Activated CD4-positive, alpha-beta T cell treated with anti-CD3 and anti-CD28 coated beads for 36 hours (primary cell): Measurements from ENCODE around the gene CAMTA1. TPM values are rescaled to one million over a fixed set of nuclear protein-coding genes. Genes with fewer than 3 reads are reported as not detected.
"Not testable (repeated sequence)": the region's sequence is repeated elsewhere in the genome, so short reads cannot be mapped to it uniquely, and the experiment has no call there.

Experiments used
- ATAC-seq: fragments of 200-7000 bp; cut with Tn5 transposase; one replicate; pipeline ENCODE4 v1.10.0; 2021; ENCODE audit warnings: mild to moderate bottlenecking, moderate library complexity
- CTCF ChIA-PET: fragments of 350-600 bp; sonication (Branson Sonifier 250); formaldehyde crosslinking; loops from one replicate; lab custom pipeline; 2021; ENCODE audit warnings: antibody characterized with exemption; lab: Charles Lee
- POLR2A ChIA-PET: fragments of 350-600 bp; sonication (Branson Sonifier 250); formaldehyde crosslinking; loops from one replicate; lab custom pipeline; 2021; ENCODE audit warnings: antibody characterized with exemption, inconsistent platforms; lab: Charles Lee
- DNase-seq: peaks from one replicate; pipeline ENCODE4 v3.0.0-alpha.2; 2020
- H3K27ac Mint-ChIP-seq: one replicate; pipeline ENCODE4 v1.8.0; 2021; ENCODE audit warnings: mixed read lengths
- H3K27me3 Mint-ChIP-seq: one replicate; pipeline ENCODE4 v1.8.0; 2021; ENCODE audit warnings: mixed read lengths
- H3K36me3 Mint-ChIP-seq: one replicate; pipeline ENCODE4 v1.8.0; 2021; ENCODE audit warnings: low read depth, mixed read lengths
- H3K4me1 Mint-ChIP-seq: one replicate; pipeline ENCODE4 v1.8.0; 2021; ENCODE audit warnings: mixed read lengths
- H3K4me3 Mint-ChIP-seq: one replicate; pipeline ENCODE4 v1.8.0; 2021; ENCODE audit warnings: mild to moderate bottlenecking, moderate library complexity, mixed read lengths
- H3K9me3 Mint-ChIP-seq: one replicate; pipeline ENCODE4 v1.8.0; 2021; ENCODE audit warnings: low read depth, mixed read lengths
- intact Hi-C, 2 experiments: fragments of 100-400 bp; cut with DNase I in 1 of 2; cut with micrococcal nuclease in 1 of 2; formaldehyde crosslinking; loops; one replicate each; pipeline versions ENCODE4 v1.14.2 to v1.15.1; 2022 to 2024; cut with DNase I, micrococcal nuclease
- total RNA-seq, 2 experiments: library from RNA; stranded (reverse); gene quantifications; one replicate each; pipeline ENCODE4 v1.2.3, GENCODE V29; 2021

CAMTA1 gene
- total RNA-seq, 2 experiments from 2014 or later, result 62.3 to 76.7 TPM

GRCh38 chr1:7380712-7381111 lies 595.5 kb downstream of the CAMTA1 start:
- Mint-ChIP-seq H3K4me1 (no peaks in the 10 kb centered on the region), H3K36me3 (no peaks in the 10 kb centered on the region), H3K27ac (no peak overlapping the region), H3K9me3 (peaks cover 3% of the 10 kb centered on the region), H3K27me3 (peaks cover 6% of the 10 kb centered on the region), H3K4me3 (no peak overlapping the region)
- DNase-seq (no peak), ATAC-seq (no peak)
- intact Hi-C loops, result no loop called here
- ChIA-PET CTCF (no interaction called here), POLR2A (no interaction called here)

GRCh38 chr1:7381729-7382128 lies 596.5 kb downstream of the CAMTA1 start:
- intact Hi-C loops, H3K4me3 Mint-ChIP-seq, POLR2A ChIA-PET, H3K9me3 Mint-ChIP-seq, ATAC-seq, H3K4me1 Mint-ChIP-seq, H3K27ac Mint-ChIP-seq, H3K27me3 Mint-ChIP-seq, CTCF ChIA-PET, DNase-seq, H3K36me3 Mint-ChIP-seq: not testable (repeated sequence)

GRCh38 chr1:7382971-7383370 lies 597.7 kb downstream of the CAMTA1 start:
- H3K4me1 Mint-ChIP-seq, result no peaks in the 10 kb centered on the region
- H3K27ac Mint-ChIP-seq, result no peak overlapping the region
- peaks cover 3% of the 10 kb centered on the region for H3K9me3 Mint-ChIP-seq
- H3K27me3 Mint-ChIP-seq, result peaks cover 6% of the 10 kb centered on the region
- no peak overlapping the region for H3K4me3 Mint-ChIP-seq
- intact Hi-C loops, result no loop called here
- H3K36me3 Mint-ChIP-seq, result no peaks in the 10 kb centered on the region
- no peak for ATAC-seq
- no peak for DNase-seq
- POLR2A ChIA-PET, result no interaction called here
- CTCF ChIA-PET, result no interaction called here

GRCh38 chr1:7383671-7384520 lies 598.6 kb downstream of the CAMTA1 start:
- intact Hi-C loops, result no loop called here
- Mint-ChIP-seq H3K27ac (no peak overlapping the region), H3K4me3 (no peak overlapping the region), H3K27me3 (peaks cover 4% of the 10 kb centered on the region), H3K36me3 (no peaks in the 10 kb centered on the region), H3K4me1 (no peaks in the 10 kb centered on the region), H3K9me3 (peaks cover 3% of the 10 kb centered on the region)
- POLR2A ChIA-PET, result no interaction called here
- DNase-seq (no peak), ATAC-seq (no peak)
- CTCF ChIA-PET, result no interaction called here

- peaks cover 3% of the 10 kb centered on the region for H3K27me3 Mint-ChIP-seq
- ChIA-PET POLR2A (no interaction called here), CTCF (no interaction called here)
- no peaks in the 10 kb centered on the region for H3K4me1 Mint-ChIP-seq
- no peak overlapping the region for H3K27ac Mint-ChIP-seq
- H3K36me3 Mint-ChIP-seq, result no peaks in the 10 kb centered on the region
- intact Hi-C loops, result no loop called here
- peaks cover 3% of the 10 kb centered on the region for H3K9me3 Mint-ChIP-seq
- H3K4me3 Mint-ChIP-seq, result no peak overlapping the region
- ATAC-seq (no peak), DNase-seq (no peak)
Measured at GRCh38 chr1:7384679-7385078, 599.4 kb downstream of the CAMTA1 start.

GRCh38 chr1:7385471-7386225 lies 600.4 kb downstream of the CAMTA1 start:
- CTCF ChIA-PET, result no interaction called here
- intact Hi-C loops, result no loop called here
- no peaks in the 10 kb centered on the region for H3K36me3 Mint-ChIP-seq
- no peak overlapping the region for H3K27ac Mint-ChIP-seq
- no peaks in the 10 kb centered on the region for H3K4me1 Mint-ChIP-seq
- POLR2A ChIA-PET, result no interaction called here
- no peak for DNase-seq
- H3K4me3 Mint-ChIP-seq, result no peak overlapping the region
- H3K27me3 Mint-ChIP-seq, result peaks cover 3% of the 10 kb centered on the region
- ATAC-seq, result no peak
- H3K9me3 Mint-ChIP-seq, result peaks cover 3% of the 10 kb centered on the region

GRCh38 chr1:7386226-7387052 lies 601.2 kb downstream of the CAMTA1 start:
- POLR2A ChIA-PET, result no interaction called here
- Mint-ChIP-seq H3K4me1 (no peaks in the 10 kb centered on the region), H3K4me3 (no peak overlapping the region), H3K27ac (no peak overlapping the region), H3K27me3 (peaks cover 3% of the 10 kb centered on the region), H3K9me3 (peaks cover 3% of the 10 kb centered on the region), H3K36me3 (no peaks in the 10 kb centered on the region)
- no peak for DNase-seq
- CTCF ChIA-PET, result no interaction called here
- ATAC-seq, result no peak
- intact Hi-C loops, result no loop called here

- ATAC-seq, result no peak
- Mint-ChIP-seq H3K4me3 (no peak overlapping the region), H3K27me3 (peaks cover 3% of the 10 kb centered on the region), H3K9me3 (peaks cover 3% of the 10 kb centered on the region), H3K27ac (no peak overlapping the region), H3K4me1 (no peaks in the 10 kb centered on the region), H3K36me3 (no peaks in the 10 kb centered on the region)
- DNase-seq, result no peak
- intact Hi-C loops, result no loop called here
- ChIA-PET POLR2A (no interaction called here), CTCF (no interaction called here)
Measured at GRCh38 chr1:7387053-7387927, 602.0 kb downstream of the CAMTA1 start.

- Mint-ChIP-seq H3K4me3 (no peak overlapping the region), H3K36me3 (no peaks in the 10 kb centered on the region), H3K9me3 (no peaks in the 10 kb centered on the region), H3K4me1 (no peaks in the 10 kb centered on the region), H3K27ac (no peak overlapping the region), H3K27me3 (peaks cover 4% of the 10 kb centered on the region)
- POLR2A ChIA-PET, result no interaction called here
- intact Hi-C loops, result no loop called here
- no peak for DNase-seq
- ATAC-seq, result no peak
- CTCF ChIA-PET, result no interaction called here
Measured at GRCh38 chr1:7388141-7388487, 602.9 kb downstream of the CAMTA1 start.

GRCh38 chr1:7388488-7389185 lies 603.4 kb downstream of the CAMTA1 start:
- H3K4me3 Mint-ChIP-seq, result no peak overlapping the region
- DNase-seq, result no peak
- ChIA-PET CTCF (no interaction called here), POLR2A (no interaction called here)
- H3K4me1 Mint-ChIP-seq, result no peaks in the 10 kb centered on the region
- H3K9me3 Mint-ChIP-seq, result no peaks in the 10 kb centered on the region
- ATAC-seq, result no peak
- H3K27me3 Mint-ChIP-seq, result peaks cover 2% of the 10 kb centered on the region
- no peak overlapping the region for H3K27ac Mint-ChIP-seq
- no peaks in the 10 kb centered on the region for H3K36me3 Mint-ChIP-seq
- intact Hi-C loops, result no loop called here
